Keratinocyte (primary cell): ENCODE results near the gene HLA-B.

Experiments
- CTCF ChIP-seq, 3 experiments: IDR thresholded peaks in 1 of 3; conservative IDR thresholded peaks in 1 of 3; optimal IDR thresholded peaks in 1 of 3; 2 replicates in 2 of 3; 3 replicates in 1 of 3; pipeline versions ENCODE3 to v1.5.1; 2011; ENCODE audit warnings: low read length in 3 of 3, mild to moderate bottlenecking in 3 of 3, moderate library complexity in 2 of 3, control low read depth in 1 of 3, inconsistent platforms in 1 of 3; ENCODE audit not compliant: insufficient read depth in 2 of 3; ENCODE audit errors: extremely low read depth in 1 of 3
- EZH2 ChIP-seq: IDR thresholded peaks from one replicate; pipeline ENCODE4 v1.6.1; 2012; ENCODE audit warnings: inconsistent platforms, mild to moderate bottlenecking, low read length, moderate library complexity

DNA sequence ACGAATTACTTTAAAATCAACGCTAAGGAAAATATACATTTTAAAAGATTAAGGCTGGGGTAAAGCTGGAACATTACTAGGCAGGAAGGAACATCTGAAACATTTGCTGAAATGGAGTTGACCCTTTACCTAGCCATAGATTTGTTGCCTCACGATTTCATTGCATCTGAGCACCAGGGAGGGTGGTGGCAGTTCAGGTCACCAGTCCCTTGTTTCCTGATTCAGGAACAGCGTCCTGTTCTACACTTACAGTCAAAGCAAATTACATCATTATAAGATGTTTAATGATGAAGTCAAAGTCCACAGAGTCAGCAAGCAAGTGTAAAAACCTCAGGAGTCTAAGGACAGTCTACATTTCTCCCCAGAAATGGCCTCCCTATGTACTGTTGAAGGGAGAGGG is 37.4 kb upstream of the HLA-B start:
- TF ChIP-seq CTCF (optimal IDR thresholded peaks at IDR 0.05 in 1 of 3, IDR thresholded peaks at IDR 0.05 in 1 of 3, conservative IDR thresholded peaks at IDR 0.05 in 1 of 3; ENCODE audit: extremely low read depth in 1 of 3, insufficient read depth in 2 of 3, low read length in 3 of 3) (no peak), EZH2 (no peak)
